Neural cell (in vitro differentiated cells): Measurements from ENCODE around the gene KIRREL3. TPM values are rescaled to one million over a fixed set of nuclear protein-coding genes. Genes with fewer than 3 reads are reported as not detected.

Experiments used
- H2AFZ ChIP-seq: fragments of 200-600, 300-800 bp; sonication (generic), shearing (Covaris generic); 2 replicates; pipeline ENCODE4 v1.6.0; 2014; ENCODE audit warnings: low read depth, mild to moderate bottlenecking, antibody characterized with exemption, low read length, moderate library complexity
- H3F3A ChIP-seq: fragments of 200-600 bp; shearing (Covaris generic); 2 replicates; pipeline ENCODE4 v1.6.1; 2016; ENCODE audit warnings: mild to moderate bottlenecking, moderate library complexity, mixed read lengths, antibody characterized with exemption, low read length; ENCODE audit not compliant: insufficient read depth, poor library complexity, severe bottlenecking
- H3K27ac ChIP-seq: fragments of 200-600, 300-800 bp; sonication (generic), shearing (Covaris generic); 2 replicates; pipeline ENCODE4 v1.5.1; 2014; ENCODE audit warnings: mild to moderate bottlenecking, low read length, moderate library complexity
- H3K27me3 ChIP-seq: fragments of 300-800, 200-600 bp; sonication (generic), shearing (Covaris generic); 2 replicates; pipeline ENCODE4 v1.6.0; 2014; ENCODE audit warnings: mild to moderate bottlenecking, low read depth, low read length, moderate library complexity; ENCODE audit not compliant: insufficient read depth
- H3K36me3 ChIP-seq: fragments of 300-800, 200-600 bp; sonication (generic), shearing (Covaris generic); 2 replicates; pipeline ENCODE4 v1.5.1; 2014; ENCODE audit warnings: mild to moderate bottlenecking, antibody characterized with exemption, low read length, moderate library complexity; ENCODE audit not compliant: insufficient read depth
- H3K4me2 ChIP-seq: fragments of 300-800, 200-600 bp; sonication (generic), shearing (Covaris generic); 2 replicates; pipeline ENCODE4 v1.6.0; 2014; ENCODE audit warnings: mild to moderate bottlenecking, low read length
- H3K4me3 ChIP-seq: fragments of 300-800, 200-600 bp; sonication (generic), shearing (Covaris generic); 2 replicates; pipeline ENCODE4 v1.5.1; 2014; ENCODE audit warnings: mild to moderate bottlenecking, low read length, moderate library complexity
- H3K79me2 ChIP-seq: fragments of 200-600 bp; shearing (Covaris generic); replicated peaks from 2 replicates; pipeline ENCODE4 v1.6.0; 2014; ENCODE audit warnings: mild to moderate bottlenecking, low read length, moderate library complexity; ENCODE audit not compliant: insufficient read depth
- H3K9ac ChIP-seq: fragments of 300-800, 200-600 bp; sonication (generic), shearing (Covaris generic); 2 replicates; pipeline ENCODE4 v1.6.1; 2016; ENCODE audit warnings: mild to moderate bottlenecking, low read length, mixed read lengths
- H3K9me2 ChIP-seq: fragments of 200-600 bp; shearing (Covaris generic); 2 replicates; pipeline ENCODE4 v1.6.1; 2016; ENCODE audit warnings: mild to moderate bottlenecking, low read length, mixed read lengths; ENCODE audit not compliant: insufficient read depth
- H3K9me3 ChIP-seq: fragments of 200-600, 300-800 bp; sonication (generic), shearing (Covaris generic); 2 replicates; pipeline ENCODE4 v1.6.1; 2016; ENCODE audit warnings: mild to moderate bottlenecking, mixed run types, low read length, moderate library complexity, mixed read lengths
- H4K20me1 ChIP-seq: fragments of 200-600 bp; shearing (Covaris generic); 2 replicates; pipeline ENCODE4 v1.6.1; 2016; ENCODE audit warnings: mild to moderate bottlenecking, mixed run types; ENCODE audit not compliant: insufficient read depth
- EP300 ChIP-seq: fragments of 450-650 bp; conservative IDR thresholded peaks from 2 replicates; pipeline ENCODE4 v1.6.1; 2014; ENCODE audit warnings: antibody characterized with exemption, mild to moderate bottlenecking, moderate library complexity; ENCODE audit not compliant: poor library complexity, severe bottlenecking
- EZH2 ChIP-seq: fragments of 200-600, 300-800 bp; shearing (Covaris generic), sonication (generic); IDR thresholded peaks from 2 replicates; pipeline ENCODE4 v1.6.1; 2014; ENCODE audit warnings: antibody characterized with exemption, low read length, borderline replicate concordance, mild to moderate bottlenecking; ENCODE audit not compliant: insufficient read depth, poor library complexity, severe bottlenecking
- MXI1 ChIP-seq: fragments of 450-650 bp; conservative IDR thresholded peaks from 2 replicates; pipeline ENCODE4 v1.6.1; 2014; ENCODE audit warnings: antibody characterized with exemption, mild to moderate bottlenecking; ENCODE audit not compliant: poor library complexity, severe bottlenecking
- POLR2AphosphoS5 ChIP-seq: IDR thresholded peaks from 2 replicates; pipeline ENCODE4 v1.6.1; 2012
- RAD21 ChIP-seq: fragments of 450-650 bp; conservative IDR thresholded peaks from 2 replicates; pipeline ENCODE4 v1.6.1; 2014; ENCODE audit warnings: antibody characterized with exemption, mild to moderate bottlenecking, moderate library complexity
- SMC3 ChIP-seq: fragments of 450-650 bp; conservative IDR thresholded peaks from 2 replicates; pipeline ENCODE4 v1.6.1; 2014; ENCODE audit warnings: antibody characterized with exemption, mild to moderate bottlenecking, moderate library complexity; ENCODE audit not compliant: poor library complexity
- TAF1 ChIP-seq: IDR thresholded peaks from 2 replicates; pipeline ENCODE4 v1.6.1; 2012; ENCODE audit warnings: low read depth
- polyA plus RNA-seq: library from polyadenylated mRNA; depleted of rRNA; stranded (reverse); fragments of >200 nt; gene quantifications from 2 replicates; pipeline ENCODE4 v1.2.3, GENCODE V29; 2014
- TF ChIP-seq, protein P1 (sequence below): fragments of 450-650 bp; IDR thresholded peaks from 2 replicates; pipeline ENCODE4 v1.5.1; 2014; ENCODE audit warnings: antibody characterized with exemption, mild to moderate bottlenecking, moderate library complexity; ENCODE audit not compliant: poor library complexity, severe bottlenecking
- TF ChIP-seq, protein P2 (sequence below): IDR thresholded peaks from 2 replicates; pipeline ENCODE4 v1.6.1; 2012; ENCODE audit warnings: borderline replicate concordance

Gene KIRREL3
- polyA plus RNA-seq, 1 donor from 2014 or later, result 23.8 TPM

- Histone ChIP-seq H3K9me2 (no peaks in the 10 kb centered on the region), H2AFZ (no peak overlapping the region), H3K9me3 (no peaks in the 10 kb centered on the region), H3K9ac (no peak overlapping the region), H3K36me3 (no peaks in the 10 kb centered on the region), H3F3A (no peaks in the 10 kb centered on the region), H3K27ac (no peak overlapping the region), H3K79me2 (no peaks in the 10 kb centered on the region), H3K27me3 (peaks cover 2% of the 10 kb centered on the region), H3K4me2 (no peak overlapping the region), H3K4me3 (no peak overlapping the region), H4K20me1 (no peaks in the 10 kb centered on the region)
- TF ChIP-seq RAD21 (no peak), POLR2AphosphoS5 (no peak), TAF1 (no peak), EP300 (no peak), SMC3 (no peak), MXI1 (no peak), EZH2 (no peak)
- TF ChIP-seq, protein P1, sequence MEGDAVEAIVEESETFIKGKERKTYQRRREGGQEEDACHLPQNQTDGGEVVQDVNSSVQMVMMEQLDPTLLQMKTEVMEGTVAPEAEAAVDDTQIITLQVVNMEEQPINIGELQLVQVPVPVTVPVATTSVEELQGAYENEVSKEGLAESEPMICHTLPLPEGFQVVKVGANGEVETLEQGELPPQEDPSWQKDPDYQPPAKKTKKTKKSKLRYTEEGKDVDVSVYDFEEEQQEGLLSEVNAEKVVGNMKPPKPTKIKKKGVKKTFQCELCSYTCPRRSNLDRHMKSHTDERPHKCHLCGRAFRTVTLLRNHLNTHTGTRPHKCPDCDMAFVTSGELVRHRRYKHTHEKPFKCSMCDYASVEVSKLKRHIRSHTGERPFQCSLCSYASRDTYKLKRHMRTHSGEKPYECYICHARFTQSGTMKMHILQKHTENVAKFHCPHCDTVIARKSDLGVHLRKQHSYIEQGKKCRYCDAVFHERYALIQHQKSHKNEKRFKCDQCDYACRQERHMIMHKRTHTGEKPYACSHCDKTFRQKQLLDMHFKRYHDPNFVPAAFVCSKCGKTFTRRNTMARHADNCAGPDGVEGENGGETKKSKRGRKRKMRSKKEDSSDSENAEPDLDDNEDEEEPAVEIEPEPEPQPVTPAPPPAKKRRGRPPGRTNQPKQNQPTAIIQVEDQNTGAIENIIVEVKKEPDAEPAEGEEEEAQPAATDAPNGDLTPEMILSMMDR, result no peak
- TF ChIP-seq, protein P2, sequence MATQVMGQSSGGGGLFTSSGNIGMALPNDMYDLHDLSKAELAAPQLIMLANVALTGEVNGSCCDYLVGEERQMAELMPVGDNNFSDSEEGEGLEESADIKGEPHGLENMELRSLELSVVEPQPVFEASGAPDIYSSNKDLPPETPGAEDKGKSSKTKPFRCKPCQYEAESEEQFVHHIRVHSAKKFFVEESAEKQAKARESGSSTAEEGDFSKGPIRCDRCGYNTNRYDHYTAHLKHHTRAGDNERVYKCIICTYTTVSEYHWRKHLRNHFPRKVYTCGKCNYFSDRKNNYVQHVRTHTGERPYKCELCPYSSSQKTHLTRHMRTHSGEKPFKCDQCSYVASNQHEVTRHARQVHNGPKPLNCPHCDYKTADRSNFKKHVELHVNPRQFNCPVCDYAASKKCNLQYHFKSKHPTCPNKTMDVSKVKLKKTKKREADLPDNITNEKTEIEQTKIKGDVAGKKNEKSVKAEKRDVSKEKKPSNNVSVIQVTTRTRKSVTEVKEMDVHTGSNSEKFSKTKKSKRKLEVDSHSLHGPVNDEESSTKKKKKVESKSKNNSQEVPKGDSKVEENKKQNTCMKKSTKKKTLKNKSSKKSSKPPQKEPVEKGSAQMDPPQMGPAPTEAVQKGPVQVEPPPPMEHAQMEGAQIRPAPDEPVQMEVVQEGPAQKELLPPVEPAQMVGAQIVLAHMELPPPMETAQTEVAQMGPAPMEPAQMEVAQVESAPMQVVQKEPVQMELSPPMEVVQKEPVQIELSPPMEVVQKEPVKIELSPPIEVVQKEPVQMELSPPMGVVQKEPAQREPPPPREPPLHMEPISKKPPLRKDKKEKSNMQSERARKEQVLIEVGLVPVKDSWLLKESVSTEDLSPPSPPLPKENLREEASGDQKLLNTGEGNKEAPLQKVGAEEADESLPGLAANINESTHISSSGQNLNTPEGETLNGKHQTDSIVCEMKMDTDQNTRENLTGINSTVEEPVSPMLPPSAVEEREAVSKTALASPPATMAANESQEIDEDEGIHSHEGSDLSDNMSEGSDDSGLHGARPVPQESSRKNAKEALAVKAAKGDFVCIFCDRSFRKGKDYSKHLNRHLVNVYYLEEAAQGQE, result no peak
Measured at GRCh38 chr11:126598344-126599216, 402.0 kb downstream of the KIRREL3 start.

DNA sequence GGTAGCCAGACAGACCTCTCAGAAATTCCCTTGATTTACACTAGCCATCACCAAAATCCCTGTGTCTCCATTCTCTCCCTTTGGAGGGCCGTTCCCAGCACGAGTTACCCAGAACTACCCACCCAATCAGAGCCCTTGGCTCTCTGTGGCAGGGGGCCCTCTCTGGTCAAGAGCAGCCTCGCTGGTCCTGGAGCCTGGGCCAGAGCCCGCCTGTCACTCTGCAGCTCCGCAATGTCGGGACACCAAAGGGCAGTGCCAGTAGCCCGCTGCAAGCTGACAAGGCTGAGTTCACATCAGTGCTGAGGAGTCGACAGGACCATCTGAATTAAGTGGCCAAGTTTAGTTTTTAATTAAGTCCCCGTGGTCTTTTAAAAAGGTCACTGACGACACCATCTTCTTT lies 403.5 kb downstream of the KIRREL3 start:
- no peaks in the 10 kb centered on the region for H3K27me3 ChIP-seq
- TF ChIP-seq POLR2AphosphoS5 (no peak), MXI1 (no peak), EZH2 (no peak), SMC3 (no peak), TAF1 (no peak)
- TF ChIP-seq, protein P2, result no peak
- TF ChIP-seq, protein P1, result no peak
- no peaks in the 10 kb centered on the region for H4K20me1 ChIP-seq
- no peak overlapping the region for H3K9ac ChIP-seq
- no peak overlapping the region for H2AFZ ChIP-seq
- H3K27ac ChIP-seq, result no peak overlapping the region
- H3K4me3 ChIP-seq, result no peak overlapping the region
- H3F3A ChIP-seq, result no peaks in the 10 kb centered on the region
- no peaks in the 10 kb centered on the region for H3K9me2 ChIP-seq
- no peaks in the 10 kb centered on the region for H3K9me3 ChIP-seq
- H3K4me2 ChIP-seq, result no peak overlapping the region
- H3K36me3 ChIP-seq, result no peaks in the 10 kb centered on the region
- no peaks in the 10 kb centered on the region for H3K79me2 ChIP-seq
